Upper lobe of left lung (tissue), 6 donors: ENCODE results near the gene CRABP1. TPM values are rescaled to one million over a fixed set of nuclear protein-coding genes. Genes with fewer than 3 reads are reported as not detected.

Experiments used
- ATAC-seq, 2 donors: fragments of 200-7000 bp; cut with Tn5 transposase; one replicate each; pipeline ENCODE4 v1.9.1; 2022; ENCODE audit warnings: mild to moderate bottlenecking in 2 of 2, moderate library complexity in 2 of 2; ENCODE audit not compliant: low FRiP score in 2 of 2
- DNase-seq, 2 donors: peaks; one replicate each; pipeline ENCODE4 v3.0.0-alpha.2; 2019 to 2020
- H3K27ac ChIP-seq, 4 donors: fragments of 200-600 bp; sonication (generic); one replicate each; pipeline ENCODE4 v1.5.1; 2016 to 2019
- H3K27me3 ChIP-seq, 4 donors: fragments of 200-600 bp; sonication (generic); one replicate each; pipeline ENCODE4 v1.5.1; 2017 to 2019
- H3K36me3 ChIP-seq, 4 donors: fragments of 200-600 bp; sonication (generic); one replicate each; pipeline ENCODE4 v1.5.1; 2016 to 2019
- H3K4me1 ChIP-seq, 4 donors: fragments of 200-600 bp; sonication (generic); one replicate each; pipeline ENCODE4 v1.5.1; 2018 to 2019
- H3K4me3 ChIP-seq, 4 donors: fragments of 200-600 bp; sonication (generic); one replicate each; pipeline ENCODE4 v1.5.1; 2017 to 2019; ENCODE audit warnings: mild to moderate bottlenecking in 2 of 4, moderate library complexity in 1 of 4
- H3K9me3 ChIP-seq, 4 donors: fragments of 200-600 bp; sonication (generic); one replicate each; pipeline ENCODE4 v1.5.1; 2018 to 2019
- CTCF ChIP-seq, 6 experiments: fragments of 450-650 bp in 4 of 6; fragments of 200-600 bp in 2 of 6; sonication (generic) in 2 of 6; IDR thresholded peaks; one replicate each; pipeline ENCODE4 v1.5.1; 2016 to 2019; ENCODE audit warnings: antibody characterized with exemption in 6 of 6
- EP300 ChIP-seq, 4 donors: sonication (generic); formaldehyde crosslinking; IDR thresholded peaks; one replicate each; pipeline ENCODE4 v1.5.1; 2017; ENCODE audit warnings: antibody characterized with exemption in 4 of 4, control low read depth in 2 of 4
- POLR2A ChIP-seq, 4 donors: fragments of 450-650 bp; IDR thresholded peaks; one replicate each; pipeline ENCODE4 v1.5.1; 2016 to 2017; ENCODE audit warnings: antibody characterized with exemption in 4 of 4, mild to moderate bottlenecking in 2 of 4
- POLR2AphosphoS5 ChIP-seq, 2 donors: sonication (generic); formaldehyde crosslinking; IDR thresholded peaks; one replicate each; pipeline ENCODE4 v1.5.1; 2017; ENCODE audit warnings: antibody characterized with exemption in 2 of 2
- WGBS, 2 donors: methylation state at CpG; one replicate each; pipeline ENCODE4 v1.1.5; 2017 to 2018; 5-methylcytosine and 5-hydroxymethylcytosine counted together
- total RNA-seq, 6 donors: library from RNA; depleted of rRNA in 4 of 6; stranded (reverse); fragments of >200 nt in 4 of 6; gene quantifications; one replicate each; pipeline versions ENCODE4 v1.1.0 to v1.2.1, GENCODE V29; 2016 to 2021
- donor health status: DM: no; HTN: no; CAD: no; lungs with moderate emphysema.
- donor health status: DM: no; HTN: yes; CAD: no; lungs with severe emphysema.

The CRABP1 gene
- total RNA-seq, 6 donors from 2014 or later = 0.44 to 0.57 TPM; not detected in 4

- no peaks in the 10 kb centered on the region for H3K36me3 ChIP-seq
- H3K4me3 ChIP-seq = no peak overlapping the region
- H3K27me3 ChIP-seq = no peaks in the 10 kb centered on the region
- ATAC-seq = no peak
- no peak for DNase-seq
- 74 to 88% methylated on average over 2 to 3 of the region's 3 CpGs for WGBS, 2 donors
- H3K4me1 ChIP-seq = peaks cover 0 to 7% (median 0%) of the 10 kb centered on the region in 4 donors
- no peak overlapping the region for H3K27ac ChIP-seq
- H3K9me3 ChIP-seq = no peaks in the 10 kb centered on the region
- TF ChIP-seq POLR2A (IDR thresholded peaks at IDR 0.05) = no peak
- no peak for TF ChIP-seq EP300 (IDR thresholded peaks at IDR 0.05)
Measured at GRCh38 chr15:78311292-78311691, 28.9 kb upstream of the CRABP1 start.

DNA sequence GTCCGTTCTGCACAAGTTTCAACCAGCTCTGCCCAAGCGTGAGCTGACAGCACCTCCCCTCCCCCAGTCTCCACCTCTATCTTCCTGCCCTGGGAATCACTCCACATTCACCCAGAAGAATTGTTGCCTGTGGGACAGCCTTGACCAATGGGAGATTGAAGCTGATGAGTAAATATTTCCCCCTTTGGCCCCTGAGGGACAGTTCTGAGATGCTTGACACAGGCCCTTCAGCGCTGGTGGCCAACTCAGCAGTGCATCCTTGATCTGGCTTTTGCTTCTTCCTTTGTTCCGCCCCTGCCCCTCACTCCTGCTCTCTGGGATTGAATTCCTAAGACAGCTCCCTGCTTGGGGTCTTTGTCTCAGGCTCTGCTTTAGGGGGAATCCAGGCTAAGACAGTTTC lies 27.6 kb upstream of the CRABP1 start:
- Histone ChIP-seq H3K4me1 (peaks cover 0 to 7% (median 0%) of the 10 kb centered on the region in 4 donors), H3K27ac (no peak overlapping the region), H3K27me3 (no peaks in the 10 kb centered on the region), H3K36me3 (no peaks in the 10 kb centered on the region), H3K4me3 (no peak overlapping the region), H3K9me3 (no peaks in the 10 kb centered on the region)
- DNase-seq (no peak), ATAC-seq (no peak)
- TF ChIP-seq EP300 (IDR thresholded peaks at IDR 0.05) = no peak
- 83 to 87% methylated on average over 4 of the region's 4 CpGs for WGBS, 2 donors

DNA sequence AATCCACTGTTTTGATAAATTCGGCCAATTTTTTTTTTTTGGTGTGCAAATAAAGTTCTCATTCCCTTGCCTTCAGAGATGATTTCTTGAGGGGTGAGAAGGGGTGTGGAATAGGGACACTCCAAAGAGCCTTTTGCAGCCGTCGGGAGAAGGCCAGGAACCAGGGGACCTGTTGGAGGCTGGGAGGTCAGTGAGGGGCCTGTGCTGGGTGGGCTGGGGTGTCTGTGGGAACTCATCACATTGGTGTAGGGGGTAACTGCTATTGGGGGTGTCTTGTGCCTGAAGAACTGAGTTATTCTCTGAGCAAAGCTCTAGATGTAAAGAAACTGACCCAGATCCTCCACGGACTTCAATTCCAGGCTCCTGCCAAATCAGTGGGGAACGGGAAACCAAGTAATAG lies 27.2 kb upstream of the CRABP1 start:
- TF ChIP-seq POLR2A (IDR thresholded peaks at IDR 0.05) = no peak
- no peak for TF ChIP-seq EP300 (IDR thresholded peaks at IDR 0.05)
- no peak for TF ChIP-seq POLR2AphosphoS5 (IDR thresholded peaks at IDR 0.05)
- TF ChIP-seq CTCF (IDR thresholded peaks at IDR 0.05) = no peak
- 82 to 87% methylated on average over 5 of the region's 5 CpGs for WGBS, 2 donors
- H3K27ac ChIP-seq = no peak overlapping the region
- H3K36me3 ChIP-seq = no peaks in the 10 kb centered on the region
- no peaks in the 10 kb centered on the region for H3K27me3 ChIP-seq
- no peak for DNase-seq
- no peaks in the 10 kb centered on the region for H3K9me3 ChIP-seq
- H3K4me3 ChIP-seq = no peak overlapping the region
- H3K4me1 ChIP-seq = peaks cover 0 to 7% (median 0%) of the 10 kb centered on the region in 4 donors
- no peak for ATAC-seq

DNA sequence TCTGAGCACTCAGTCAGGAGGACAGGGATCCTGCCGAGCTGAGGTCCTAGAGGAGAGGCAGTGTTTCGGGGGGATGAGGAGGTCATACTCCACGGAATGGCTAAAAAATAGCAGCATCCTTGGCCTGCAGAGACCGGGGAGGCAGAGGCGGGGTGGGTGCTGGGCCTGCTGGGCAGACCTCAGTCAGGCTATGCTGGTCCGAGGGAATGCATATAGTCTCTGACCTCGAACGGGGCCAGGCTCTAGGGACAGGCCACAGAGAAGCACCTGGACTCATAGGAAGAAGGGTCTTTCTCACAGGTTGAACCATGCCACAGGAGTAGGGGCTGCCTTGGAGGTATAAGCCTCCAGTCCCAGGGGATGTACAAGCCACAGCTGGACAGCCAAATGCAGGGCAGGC lies 26.8 kb upstream of the CRABP1 start:
- Histone ChIP-seq H3K27ac (no peak overlapping the region), H3K4me3 (no peak overlapping the region), H3K4me1 (peaks cover 0 to 4% (median 0%) of the 10 kb centered on the region in 4 donors), H3K9me3 (no peaks in the 10 kb centered on the region), H3K36me3 (no peaks in the 10 kb centered on the region), H3K27me3 (no peaks in the 10 kb centered on the region)
- TF ChIP-seq CTCF (IDR thresholded peaks at IDR 0.05) (no peak), POLR2A (IDR thresholded peaks at IDR 0.05) (no peak), EP300 (IDR thresholded peaks at IDR 0.05) (no peak), POLR2AphosphoS5 (IDR thresholded peaks at IDR 0.05) (no peak)
- ATAC-seq = no peak
- WGBS, 2 donors = 73 to 78% methylated on average over 7 to 8 of the region's 8 CpGs
- DNase-seq = no peak

GRCh38 chr15:78314181-78314581 lies 26.0 kb upstream of the CRABP1 start:
- Histone ChIP-seq H3K27me3 (no peaks in the 10 kb centered on the region), H3K36me3 (no peaks in the 10 kb centered on the region), H3K4me3 (no peak overlapping the region), H3K27ac (no peak overlapping the region), H3K4me1 (no peaks in the 10 kb centered on the region), H3K9me3 (no peaks in the 10 kb centered on the region)
- WGBS, 2 donors = 71 to 87% methylated on average over 6 to 7 of the region's 7 CpGs
- no peak for ATAC-seq
- no peak for DNase-seq
- TF ChIP-seq POLR2AphosphoS5 (IDR thresholded peaks at IDR 0.05) = no peak

- ATAC-seq (no peak), DNase-seq (no peak)
- 73% methylated on average over 7 of the region's 7 CpGs; no CpG with 5 or more reads in 1 of the 2 donors for WGBS, 2 donors
Measured at GRCh38 chr15:78315686-78316282, 24.4 kb upstream of the CRABP1 start.

More at GRCh38 chr15:78315686-78316282, 24.4 kb upstream of the CRABP1 start:
- H3K9me3 ChIP-seq = no peaks in the 10 kb centered on the region
- no peak for TF ChIP-seq POLR2A (IDR thresholded peaks at IDR 0.05)
- no peak for TF ChIP-seq CTCF (IDR thresholded peaks at IDR 0.05)
- no peak for TF ChIP-seq POLR2AphosphoS5 (IDR thresholded peaks at IDR 0.05)
- TF ChIP-seq EP300 (IDR thresholded peaks at IDR 0.05) = no peak
- H3K27me3 ChIP-seq = no peaks in the 10 kb centered on the region
- no peak overlapping the region for H3K4me3 ChIP-seq
- H3K36me3 ChIP-seq = no peaks in the 10 kb centered on the region
- no peak overlapping the region for H3K27ac ChIP-seq
- H3K4me1 ChIP-seq = no peaks in the 10 kb centered on the region
